Erythroblast (primary cell): ENCODE data around the gene CPNE9.

Experiments
- GATA1 ChIP-seq: IDR thresholded peaks from 2 replicates; pipeline ENCODE4 v1.6.1; 2011; ENCODE audit warnings: low read depth, mild to moderate bottlenecking, control low read depth, low read length, moderate library complexity
- POLR2A ChIP-seq: IDR thresholded peaks from 2 replicates; pipeline ENCODE4 v1.6.1; 2011; ENCODE audit warnings: mild to moderate bottlenecking, low read length

GRCh38 chr3:9675736-9676290, 27.8 kb upstream of the CPNE9 start:
- no peak for TF ChIP-seq POLR2A
- no peak for TF ChIP-seq GATA1
